Motor neuron (in vitro differentiated cells): Measurements from ENCODE around the gene PPP1R3F. TPM values are rescaled to one million over a fixed set of nuclear protein-coding genes. Genes with fewer than 3 reads are reported as not detected.

ENCODE experiments used
- ATAC-seq, 8 experiments: fragments of 200-7000 bp; cut with Tn5 transposase; replicated peaks in 6 of 8; 2 replicates each; pipeline ENCODE4 v1.8.0; 2021; ENCODE audit warnings: mild to moderate bottlenecking in 8 of 8, moderate library complexity in 8 of 8
- H3K27ac ChIP-seq, 2 donors: fragments of 250-450 bp; sonication (Bioruptor Pico); 2 replicates each; pipeline ENCODE4 v1.9.0; 2021; ENCODE audit warnings: antibody characterized with exemption in 2 of 2, mild to moderate bottlenecking in 2 of 2, moderate library complexity in 1 of 2
- H3K4me1 ChIP-seq, 2 donors: fragments of 250-450 bp; sonication (Bioruptor Pico); replicated peaks in 1 of 2; 2 replicates each; pipeline ENCODE4 v1.6.1; 2021; ENCODE audit warnings: antibody characterized with exemption in 2 of 2, mild to moderate bottlenecking in 2 of 2, moderate library complexity in 1 of 2
- H3K4me3 ChIP-seq, 5 donors: fragments of 250-450 bp; sonication (Bioruptor Pico); 2 replicates each; pipeline ENCODE4 v1.9.0; 2021; ENCODE audit warnings: antibody characterized with exemption in 5 of 5, mild to moderate bottlenecking in 5 of 5, moderate library complexity in 4 of 5
- WGBS, 10 experiments: fragments of 450-650 bp; shearing (Covaris generic); methylation state at CpG; one replicate each; pipeline ENCODE4 v1.0.0; 2022; 5-methylcytosine and 5-hydroxymethylcytosine counted together
- in situ Hi-C, 9 experiments: fragments of 400-800 bp; cut with MboI; loops; one replicate each; pipeline ENCODE4 v1.15.0; 2021; ENCODE audit warnings: low sequenced_read_pairs in 9 of 9, low pct_unique_long_range_greater_than_20kb in 2 of 9; ENCODE audit not compliant: unreplicated experiment in 9 of 9
- total RNA-seq, 8 experiments: library from RNA; unstranded; fragments of 300-600 nt; gene quantifications; 2 replicates each; pipeline versions ENCODE4 v1.2.3 to v1.2.4, GENCODE V29; 2022

PPP1R3F gene
- total RNA-seq, 8 experiments from 2014 or later = 3.8 to 16.1 (median 11.2) TPM

DNA sequence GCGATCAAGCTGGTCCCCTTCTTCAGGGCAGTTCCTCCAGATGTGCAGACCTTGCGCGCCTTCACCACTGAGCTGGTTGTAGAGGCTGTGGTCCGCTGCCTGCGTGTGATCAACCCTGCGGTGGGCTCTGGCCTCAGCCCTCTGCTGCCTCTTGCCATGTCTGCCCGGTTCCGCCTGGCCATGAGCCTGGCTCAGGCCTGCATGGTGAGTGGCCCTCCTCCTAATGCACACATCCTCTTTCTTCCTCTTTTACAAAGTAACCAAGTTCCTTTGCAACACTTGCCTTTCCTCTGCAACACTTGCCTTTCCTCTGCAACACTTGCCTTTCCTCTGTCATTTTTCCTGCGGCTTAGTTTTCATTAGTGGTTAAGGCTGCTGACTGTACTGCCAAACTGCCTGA, 32.5 kb upstream of the PPP1R3F start:
- in situ Hi-C loops = no loop called here
- WGBS, 10 experiments = 61 to 100% (median 84%) methylated on average over 3 to 7 of the region's 9 CpGs; no CpG with 5 or more reads in 7 of the 10 experiments
- H3K4me3 ChIP-seq = no peak overlapping the region
- H3K4me1 ChIP-seq = peaks cover 0 to 4% of the 10 kb centered on the region in 2 donors
- ATAC-seq = no peak
- H3K27ac ChIP-seq = no peak overlapping the region

- Histone ChIP-seq H3K4me3 (no peak overlapping the region), H3K4me1 (peaks cover 0 to 4% of the 10 kb centered on the region in 2 donors), H3K27ac (no peak overlapping the region)
- in situ Hi-C loops = no loop called here
- WGBS, 10 experiments = 55% methylated on average over 7 of the region's 7 CpGs; no CpG with 5 or more reads in 9 of the 10 experiments
- ATAC-seq = no peak
Measured at GRCh38 chrX:49238735-49239134, 30.9 kb upstream of the PPP1R3F start.

DNA sequence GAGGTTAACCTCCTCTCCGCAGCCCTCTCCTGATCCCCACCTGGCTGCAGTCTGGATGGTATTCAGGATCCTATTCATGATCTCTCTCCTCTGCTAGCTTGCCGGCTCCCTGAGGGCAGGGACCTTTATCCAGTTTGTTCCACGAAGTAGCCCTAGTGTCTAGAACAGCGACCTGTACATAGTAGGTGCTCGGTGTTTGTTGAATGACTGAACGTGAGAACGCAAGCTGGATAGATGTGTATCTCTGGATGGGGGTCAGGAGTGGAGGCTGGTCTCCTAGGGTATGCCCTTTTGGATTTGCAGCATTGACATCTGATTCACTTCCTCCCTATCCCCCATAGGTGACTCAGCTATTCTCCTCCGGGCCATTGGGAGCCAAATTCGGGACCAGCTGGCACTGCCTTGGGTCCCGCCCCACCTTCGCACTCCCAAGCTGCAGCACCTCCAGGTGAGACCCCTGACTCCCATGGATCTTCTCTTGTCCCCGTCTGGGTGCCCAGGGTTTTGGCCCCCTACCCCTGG, 27.0 kb upstream of the PPP1R3F start:
- in situ Hi-C loops = no loop called here
- Histone ChIP-seq H3K4me1 (no peaks in the 10 kb centered on the region), H3K4me3 (no peak overlapping the region), H3K27ac (no peak overlapping the region)
- ATAC-seq = no peak
- 72 to 100% (median 93%) methylated on average over 1 to 3 of the region's 12 CpGs; no CpG with 5 or more reads in 6 of the 10 experiments for WGBS, 10 experiments

DNA sequence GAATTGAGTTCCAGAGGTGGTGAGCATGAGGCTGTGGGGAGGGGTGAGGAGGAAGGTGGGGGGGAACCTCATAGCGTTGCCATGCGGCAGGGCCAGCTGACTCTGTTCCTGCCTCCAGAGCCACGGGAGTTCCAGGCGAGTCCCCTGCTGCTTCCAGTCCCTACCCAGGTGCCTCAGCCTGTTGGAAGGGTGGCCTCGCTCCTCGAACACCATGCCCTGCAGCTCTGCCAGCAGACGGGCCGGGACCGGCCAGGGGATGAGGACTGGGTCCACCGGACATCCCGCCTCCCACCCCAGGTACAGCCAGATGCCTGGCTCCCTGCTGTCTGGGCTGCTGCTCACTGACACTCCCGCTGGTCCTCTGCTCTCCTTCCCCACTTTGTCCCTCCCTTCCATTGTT, 26.4 kb upstream of the PPP1R3F start:
- 0 to 62% methylated on average over 1 to 5 of the region's 12 CpGs; no CpG with 5 or more reads in 8 of the 10 experiments for WGBS, 10 experiments
- ATAC-seq = no peak
- Histone ChIP-seq H3K27ac (no peak overlapping the region), H3K4me1 (no peaks in the 10 kb centered on the region), H3K4me3 (no peak overlapping the region)
- in situ Hi-C loops = no loop called here

DNA sequence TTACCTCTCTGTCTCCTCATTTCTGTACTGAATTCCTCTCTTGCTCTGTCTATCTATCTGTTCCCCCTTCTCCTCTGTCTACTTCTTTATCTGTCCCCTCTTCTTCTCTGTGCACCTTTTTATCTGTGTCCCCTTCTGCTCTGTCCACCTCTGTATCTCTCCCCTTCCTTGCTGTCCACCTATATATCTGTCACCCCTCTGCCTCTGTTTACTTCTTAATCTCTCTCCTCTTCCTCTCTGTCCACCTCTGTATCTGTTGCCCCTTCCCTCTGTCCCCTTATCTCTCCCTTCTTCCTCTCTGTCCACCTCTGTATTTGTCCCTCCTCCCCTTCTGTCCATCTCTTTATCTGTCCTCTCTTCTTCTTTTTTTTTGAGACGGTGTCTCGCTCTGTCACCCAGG, 25.4 kb upstream of the PPP1R3F start:
- 80 to 100% (median 92%) methylated on average over 1 to 2 of the region's 2 CpGs; no CpG with 5 or more reads in 5 of the 10 experiments for WGBS, 10 experiments
- in situ Hi-C loops = no loop called here
- no peak overlapping the region for H3K4me3 ChIP-seq

DNA sequence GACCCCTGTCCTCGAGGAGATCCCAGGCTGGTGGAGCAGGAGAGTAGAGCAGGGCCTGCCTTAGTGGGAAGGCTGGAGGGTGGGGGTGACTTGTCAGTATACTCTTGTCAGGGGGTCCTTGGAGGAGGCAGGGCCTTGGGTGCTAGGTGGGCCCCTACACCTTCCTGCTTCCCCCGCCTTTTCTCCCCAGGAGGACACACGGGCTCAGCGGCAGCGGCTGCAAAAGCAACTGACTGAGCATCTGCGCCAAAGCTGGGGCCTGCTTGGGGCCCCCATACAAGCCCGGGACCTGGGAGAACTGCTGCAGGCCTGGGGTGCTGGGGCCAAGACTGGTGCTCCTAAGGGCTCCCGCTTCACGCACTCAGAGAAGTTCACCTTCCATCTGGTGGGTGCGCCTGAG, 23.1 kb upstream of the PPP1R3F start:
- ATAC-seq = no peak
- no peak overlapping the region for H3K27ac ChIP-seq
- in situ Hi-C loops = no loop called here
- no peaks in the 10 kb centered on the region for H3K4me1 ChIP-seq
- WGBS, 10 experiments = 40 to 70% methylated on average over 1 to 2 of the region's 10 CpGs; no CpG with 5 or more reads in 8 of the 10 experiments
- H3K4me3 ChIP-seq = no peak overlapping the region

More for the DNA sequence above, 25.4 kb upstream of the PPP1R3F start:
- Histone ChIP-seq H3K4me1 (no peaks in the 10 kb centered on the region), H3K27ac (no peak overlapping the region)
- ATAC-seq = no peak

DNA sequence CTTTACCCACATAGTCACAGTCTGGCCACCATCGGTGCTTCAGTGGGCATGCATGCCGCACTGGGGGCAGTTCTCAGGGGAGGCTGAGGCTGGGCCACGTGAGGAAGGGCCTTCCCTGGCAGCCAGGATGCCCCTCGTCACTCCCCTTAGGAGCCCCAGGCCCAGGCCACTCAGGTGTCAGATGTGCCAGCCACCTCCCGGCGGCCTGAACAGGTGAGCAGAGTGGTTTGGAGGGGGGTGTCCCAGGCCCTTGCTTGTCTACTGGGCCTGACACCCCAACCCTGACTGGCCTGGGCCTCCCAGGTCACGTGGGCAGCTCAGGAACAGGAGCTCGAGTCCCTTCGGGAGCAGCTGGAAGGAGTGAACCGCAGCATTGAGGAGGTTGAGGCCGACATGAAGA, 22.2 kb upstream of the PPP1R3F start:
- in situ Hi-C loops = no loop called here
- no CpG with 5 or more reads among the region's 11 CpGs for WGBS, 10 experiments
- Histone ChIP-seq H3K27ac (no peak overlapping the region), H3K4me3 (no peak overlapping the region), H3K4me1 (no peaks in the 10 kb centered on the region)
- ATAC-seq = no peak

GRCh38 chrX:49247916-49248811, 21.4 kb upstream of the PPP1R3F start:
- H3K4me1 ChIP-seq = no peaks in the 10 kb centered on the region
- no peak overlapping the region for H3K4me3 ChIP-seq
- ATAC-seq = no peak
- WGBS, 10 experiments = 100% methylated on average over 1 of the region's 28 CpGs; no CpG with 5 or more reads in 9 of the 10 experiments
- no peak overlapping the region for H3K27ac ChIP-seq
- in situ Hi-C loops = no loop called here

- no peaks in the 10 kb centered on the region for H3K4me1 ChIP-seq
- no peak overlapping the region for H3K27ac ChIP-seq
- no CpG with 5 or more reads among the region's 6 CpGs for WGBS, 10 experiments
- H3K4me3 ChIP-seq = no peak overlapping the region
- in situ Hi-C loops = no loop called here
- no peak for ATAC-seq
Measured at GRCh38 chrX:49249071-49249470, 20.5 kb upstream of the PPP1R3F start.

DNA sequence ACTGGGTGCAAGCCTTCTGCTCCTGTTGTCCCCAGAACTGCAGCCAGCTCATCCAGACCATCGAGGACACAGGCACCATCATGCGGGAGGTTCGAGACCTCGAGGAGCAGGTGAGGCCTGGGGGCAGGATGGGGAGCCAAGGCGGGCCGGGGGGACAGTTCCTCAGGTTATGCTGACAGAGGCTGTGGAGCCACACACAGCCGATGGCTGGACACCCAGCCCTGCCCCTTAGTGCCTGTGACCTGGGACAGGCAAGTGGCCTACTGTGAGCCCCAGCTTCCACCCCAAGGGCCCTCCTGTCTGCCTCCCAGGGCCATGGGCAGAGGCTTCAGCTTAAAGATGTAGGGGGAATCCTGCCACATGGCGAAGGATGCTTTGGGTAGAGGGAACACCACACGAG, 20.0 kb upstream of the PPP1R3F start:
- Histone ChIP-seq H3K4me3 (no peak overlapping the region), H3K27ac (no peak overlapping the region), H3K4me1 (no peaks in the 10 kb centered on the region)
- no CpG with 5 or more reads among the region's 9 CpGs for WGBS, 10 experiments
- no peak for ATAC-seq
- in situ Hi-C loops = no loop called here

GRCh38 chrX:49250066-49250465, 19.5 kb upstream of the PPP1R3F start:
- WGBS, 10 experiments = no CpG with 5 or more reads among the region's 13 CpGs
- Histone ChIP-seq H3K4me1 (no peaks in the 10 kb centered on the region), H3K27ac (no peak overlapping the region), H3K4me3 (no peak overlapping the region)
- no peak for ATAC-seq
- in situ Hi-C loops = no loop called here

GRCh38 chrX:49250578-49250977, 19.0 kb upstream of the PPP1R3F start:
- in situ Hi-C loops = no loop called here
- H3K27ac ChIP-seq = no peak overlapping the region
- no peak for ATAC-seq
- H3K4me1 ChIP-seq = no peaks in the 10 kb centered on the region
- WGBS, 10 experiments = 47 to 95% methylated on average over 3 to 4 of the region's 9 CpGs; no CpG with 5 or more reads in 8 of the 10 experiments
- H3K4me3 ChIP-seq = no peak overlapping the region

- Histone ChIP-seq H3K27ac (no peak overlapping the region), H3K4me3 (no peak overlapping the region), H3K4me1 (no peaks in the 10 kb centered on the region)
- WGBS, 10 experiments = 20 to 100% (median 30%) methylated on average over 1 to 8 of the region's 13 CpGs; no CpG with 5 or more reads in 7 of the 10 experiments
- no peak for ATAC-seq
- in situ Hi-C loops = no loop called here
Measured at GRCh38 chrX:49251325-49251724, 18.3 kb upstream of the PPP1R3F start.
